Progenitor cell of endocrine pancreas (in vitro differentiated cells): ENCODE data around the gene IQGAP2. TPM values are rescaled to one million over a fixed set of nuclear protein-coding genes. Genes with fewer than 3 reads are reported as not detected.

ENCODE experiments used
- DNase-seq: peaks from one replicate; pipeline ENCODE4 v3.0.0; 2021; ENCODE audit warnings: low spot score; ENCODE audit not compliant: unreplicated experiment
- H3K27ac Mint-ChIP-seq: 2 replicates; pipeline ENCODE4 v1.8.0; 2021; ENCODE audit warnings: mild to moderate bottlenecking, moderate library complexity, mixed read lengths
- H3K27me3 Mint-ChIP-seq: 2 replicates; pipeline ENCODE4 v1.8.0; 2021; ENCODE audit warnings: mixed read lengths
- H3K36me3 Mint-ChIP-seq: 2 replicates; pipeline ENCODE4 v1.8.0; 2022; ENCODE audit warnings: mixed read lengths; ENCODE audit not compliant: insufficient read depth
- H3K4me1 Mint-ChIP-seq: 2 replicates; pipeline ENCODE4 v1.8.0; 2021; ENCODE audit warnings: low read depth, mixed read lengths
- H3K4me3 Mint-ChIP-seq: 2 replicates; pipeline ENCODE4 v1.8.0; 2021; ENCODE audit warnings: low read depth, mild to moderate bottlenecking, moderate library complexity, mixed read lengths
- H3K9me3 Mint-ChIP-seq: 2 replicates; pipeline ENCODE4 v1.8.0; 2021; ENCODE audit warnings: low read depth, mixed read lengths
- CTCF ChIP-seq: fragments of 200-600 bp; sonication (generic); IDR thresholded peaks from one replicate; pipeline ENCODE4 v1.5.0; 2021; ENCODE audit warnings: antibody characterized with exemption, mild to moderate bottlenecking; ENCODE audit not compliant: unreplicated experiment
- total RNA-seq: library from RNA; stranded (reverse); gene quantifications from 2 replicates; pipeline ENCODE4 v1.2.1, GENCODE V29; 2021

Gene IQGAP2
- total RNA-seq, 1 donor from 2014 or later: 16.7 TPM

- Mint-ChIP-seq H3K36me3 (no peaks in the 10 kb centered on the region), H3K4me3 (no peak overlapping the region), H3K27ac (no peak overlapping the region), H3K9me3 (no peaks in the 10 kb centered on the region), H3K27me3 (no peaks in the 10 kb centered on the region), H3K4me1 (peaks cover 13% of the 10 kb centered on the region)
- no peak for DNase-seq
- TF ChIP-seq CTCF: no peak
These were observed 173.9 kb downstream of the IQGAP2 start for GRCh38 chr5:76576996-76577395.

GRCh38 chr5:76579166-76579937 lies 176.3 kb downstream of the IQGAP2 start:
- no peaks in the 10 kb centered on the region for H3K36me3 Mint-ChIP-seq
- no peak overlapping the region for H3K4me3 Mint-ChIP-seq
- H3K4me1 Mint-ChIP-seq: peaks cover 23% of the 10 kb centered on the region
- no peaks in the 10 kb centered on the region for H3K27me3 Mint-ChIP-seq
- TF ChIP-seq CTCF: no peak
- H3K9me3 Mint-ChIP-seq: no peaks in the 10 kb centered on the region
- DNase-seq: no peak
- H3K27ac Mint-ChIP-seq: no peak overlapping the region

GRCh38 chr5:76580981-76581380 lies 177.9 kb downstream of the IQGAP2 start:
- Mint-ChIP-seq H3K27ac (no peak overlapping the region), H3K4me3 (no peak overlapping the region), H3K36me3 (no peaks in the 10 kb centered on the region)

GRCh38 chr5:76582230-76583162 lies 179.4 kb downstream of the IQGAP2 start:
- Mint-ChIP-seq H3K27ac (no peak overlapping the region), H3K36me3 (no peaks in the 10 kb centered on the region), H3K4me3 (no peak overlapping the region), H3K27me3 (no peaks in the 10 kb centered on the region), H3K9me3 (no peaks in the 10 kb centered on the region), H3K4me1 (peaks cover 22% of the 10 kb centered on the region)
- no peak for TF ChIP-seq CTCF
- DNase-seq: no peak

More at GRCh38 chr5:76580981-76581380, 177.9 kb downstream of the IQGAP2 start:
- no peak for DNase-seq
- Mint-ChIP-seq H3K27me3 (no peaks in the 10 kb centered on the region), H3K9me3 (no peaks in the 10 kb centered on the region), H3K4me1 (peaks cover 23% of the 10 kb centered on the region)
- no peak for TF ChIP-seq CTCF
